ENCODE data around the gene APOB. TPM values are rescaled to one million over a fixed set of nuclear protein-coding genes. Genes with fewer than 3 reads are reported as not detected.

Gene APOB
- 0.05 TPM in 2 replicates for total RNA-seq (2022)
- not detected for Bru-seq, nascent RNA
- BruChase-seq, experiment 1, labeled RNA remaining after a 6-hour chase, result not detected
- BruChase-seq, experiment 2, labeled RNA remaining after a 2-hour chase, result not detected
- long read RNA-seq, result 0 reads

GRCh38 chr2:21043744-21044532, at the start of gene APOB:
TSS of gene APOB (minus strand) at chr2:21044073. CDS start at chr2:21043945, 128 bp downstream.
- H3K9me3 Mint-ChIP-seq (ENCODE audit: low read depth, unreplicated experiment), result no peaks in the 10 kb centered on the region
- no peak for TF ChIP-seq CTCF (IDR thresholded peaks at IDR 0.05; ENCODE audit: unreplicated experiment)
- no peak within 1 kb of the TSS for H3K27ac Mint-ChIP-seq (ENCODE audit: unreplicated experiment)
- peaks cover 100% of the 10 kb centered on the region for H3K27me3 Mint-ChIP-seq (ENCODE audit: unreplicated experiment)
- H3K4me3 Mint-ChIP-seq (ENCODE audit: low read depth, unreplicated experiment), result peak within 1 kb of the TSS; percentile 19
- DNase-seq, result no peak
- H3K4me1 Mint-ChIP-seq (ENCODE audit: low read depth, unreplicated experiment), result peaks cover 7% of the 10 kb centered on the region
- no TSS peak for BruUV-seq (replicated peaks)
- CTCF ChIA-PET, result interaction anchor here (0.6 kb wide), 1 partner anchor 73 kb away, joined by 3 read pairs; no protein-coding TSS in a partner anchor
- intact Hi-C loops (cut with micrococcal nuclease; ENCODE audit: unreplicated experiment), result loop anchor here (1.0 kb wide), 3 partner anchors 74 to 273 kb away; no protein-coding TSS in a partner anchor
- no peaks in the 10 kb centered on the region for H3K36me3 Mint-ChIP-seq (ENCODE audit: insufficient read depth, unreplicated experiment)

- no TSS peak for BruUV-seq (replicated peaks)
- intact Hi-C loops (cut with micrococcal nuclease; ENCODE audit: unreplicated experiment), result no loop called here
- H3K27ac Mint-ChIP-seq (ENCODE audit: unreplicated experiment), result no peak overlapping the region
- TF ChIP-seq CTCF (IDR thresholded peaks at IDR 0.05; ENCODE audit: unreplicated experiment), result no peak
- CTCF ChIA-PET, result interaction anchor here (0.6 to 0.7 kb wide), 2 partner anchors 712 to 1016 kb away, joined by 3 read pairs; no protein-coding TSS in a partner anchor
- no peaks in the 10 kb centered on the region for H3K4me1 Mint-ChIP-seq (ENCODE audit: low read depth, unreplicated experiment)
- H3K9me3 Mint-ChIP-seq (ENCODE audit: low read depth, unreplicated experiment), result no peaks in the 10 kb centered on the region
- no peaks in the 10 kb centered on the region for H3K36me3 Mint-ChIP-seq (ENCODE audit: insufficient read depth, unreplicated experiment)
- peaks cover 67% of the 10 kb centered on the region for H3K27me3 Mint-ChIP-seq (ENCODE audit: unreplicated experiment)
- H3K4me3 Mint-ChIP-seq (ENCODE audit: low read depth, unreplicated experiment), result no peak overlapping the region
- DNase-seq, result no peak
Observed at GRCh38 chr2:21092308-21092869, 48.5 kb upstream of the APOB start.

- BruUV-seq (replicated peaks), result no TSS peak
- intact Hi-C loops (cut with micrococcal nuclease; ENCODE audit: unreplicated experiment), result no loop called here
- Mint-ChIP-seq H3K36me3 (ENCODE audit: insufficient read depth, unreplicated experiment) (no peaks in the 10 kb centered on the region), H3K4me3 (ENCODE audit: low read depth, unreplicated experiment) (no peak overlapping the region), H3K9me3 (ENCODE audit: low read depth, unreplicated experiment) (no peaks in the 10 kb centered on the region), H3K27ac (ENCODE audit: unreplicated experiment) (no peak overlapping the region), H3K4me1 (ENCODE audit: low read depth, unreplicated experiment) (no peaks in the 10 kb centered on the region), H3K27me3 (ENCODE audit: unreplicated experiment) (peaks cover 36% of the 10 kb centered on the region)
- DNase-seq, result no peak
- TF ChIP-seq CTCF (IDR thresholded peaks at IDR 0.05; ENCODE audit: unreplicated experiment), result no peak
- CTCF ChIA-PET, result interaction anchor here (0.6 kb wide), 1 partner anchor 28 kb away, joined by 3 read pairs; no protein-coding TSS in a partner anchor
Observed at GRCh38 chr2:21084401-21084800, 40.5 kb upstream of the APOB start.

- Mint-ChIP-seq H3K27me3 (ENCODE audit: unreplicated experiment) (peaks cover 27% of the 10 kb centered on the region), H3K36me3 (ENCODE audit: insufficient read depth, unreplicated experiment) (no peaks in the 10 kb centered on the region), H3K4me3 (ENCODE audit: low read depth, unreplicated experiment) (no peak overlapping the region), H3K4me1 (ENCODE audit: low read depth, unreplicated experiment) (no peaks in the 10 kb centered on the region), H3K27ac (ENCODE audit: unreplicated experiment) (no peak overlapping the region), H3K9me3 (ENCODE audit: low read depth, unreplicated experiment) (no peaks in the 10 kb centered on the region)
- no TSS peak for BruUV-seq (replicated peaks)
- CTCF ChIA-PET, result no interaction called here
- intact Hi-C loops (cut with micrococcal nuclease; ENCODE audit: unreplicated experiment), result no loop called here
- TF ChIP-seq CTCF (IDR thresholded peaks at IDR 0.05; ENCODE audit: unreplicated experiment), result no peak
- no peak for DNase-seq
Observed at GRCh38 chr2:21083482-21083881, 39.6 kb upstream of the APOB start.
